Muscle layer of colon (tissue), 2 donors: Measurements from ENCODE around the gene MAEL.

Source experiments
- H3K27ac ChIP-seq: one replicate; pipeline ENCODE4 v1.7.0; 2013; ENCODE audit warnings: low read depth, mild to moderate bottlenecking, low read length, moderate library complexity
- H3K27me3 ChIP-seq, 2 donors: one replicate each; pipeline ENCODE4 v1.7.0; 2013; ENCODE audit warnings: low read length in 2 of 2, mild to moderate bottlenecking in 2 of 2; ENCODE audit not compliant: insufficient read depth in 2 of 2, control insufficient read depth in 1 of 2
- H3K36me3 ChIP-seq: one replicate; pipeline ENCODE4 v1.7.0; 2013; ENCODE audit warnings: mild to moderate bottlenecking, low read length; ENCODE audit not compliant: insufficient read depth
- H3K4me1 ChIP-seq: one replicate; pipeline ENCODE4 v1.7.0; 2013; ENCODE audit warnings: mild to moderate bottlenecking, low read length; ENCODE audit not compliant: insufficient read depth
- H3K4me3 ChIP-seq, 2 donors: one replicate each; pipeline ENCODE4 v1.7.0; 2013; ENCODE audit warnings: low read length in 2 of 2, low read depth in 1 of 2, mild to moderate bottlenecking in 1 of 2, moderate library complexity in 1 of 2
- H3K9ac ChIP-seq: one replicate; pipeline ENCODE4 v1.7.0; 2013; ENCODE audit warnings: low read length
- H3K9me3 ChIP-seq: one replicate; pipeline ENCODE4 v1.7.0; 2013; ENCODE audit warnings: mild to moderate bottlenecking, low read length
- donor health status: abdominal sarcoma.
- donor health status: Adenocarcinoma of cecum.

MAEL gene

DNA sequence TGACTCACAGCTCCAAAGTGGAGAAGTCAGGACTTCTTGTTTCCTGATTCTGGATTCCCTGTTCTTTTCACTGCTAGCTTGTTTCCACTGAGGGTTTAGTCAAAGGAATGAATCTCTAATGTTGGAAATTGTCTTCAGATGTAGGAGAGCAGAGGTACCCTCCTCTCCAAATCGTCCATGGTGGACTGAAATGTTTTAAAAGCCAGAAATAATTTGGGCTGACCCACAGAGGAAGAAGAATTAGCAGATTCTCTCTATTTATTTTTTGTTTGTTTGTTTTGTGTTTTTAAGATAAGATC lies 70.7 kb downstream of the MAEL start:
- Histone ChIP-seq H3K9me3 (no peaks in the 10 kb centered on the region), H3K36me3 (no peaks in the 10 kb centered on the region), H3K4me3 (no peak overlapping the region), H3K4me1 (peaks cover 8% of the 10 kb centered on the region), H3K27me3 (no peaks in the 10 kb centered on the region), H3K9ac (no peak overlapping the region), H3K27ac (no peak overlapping the region)

DNA sequence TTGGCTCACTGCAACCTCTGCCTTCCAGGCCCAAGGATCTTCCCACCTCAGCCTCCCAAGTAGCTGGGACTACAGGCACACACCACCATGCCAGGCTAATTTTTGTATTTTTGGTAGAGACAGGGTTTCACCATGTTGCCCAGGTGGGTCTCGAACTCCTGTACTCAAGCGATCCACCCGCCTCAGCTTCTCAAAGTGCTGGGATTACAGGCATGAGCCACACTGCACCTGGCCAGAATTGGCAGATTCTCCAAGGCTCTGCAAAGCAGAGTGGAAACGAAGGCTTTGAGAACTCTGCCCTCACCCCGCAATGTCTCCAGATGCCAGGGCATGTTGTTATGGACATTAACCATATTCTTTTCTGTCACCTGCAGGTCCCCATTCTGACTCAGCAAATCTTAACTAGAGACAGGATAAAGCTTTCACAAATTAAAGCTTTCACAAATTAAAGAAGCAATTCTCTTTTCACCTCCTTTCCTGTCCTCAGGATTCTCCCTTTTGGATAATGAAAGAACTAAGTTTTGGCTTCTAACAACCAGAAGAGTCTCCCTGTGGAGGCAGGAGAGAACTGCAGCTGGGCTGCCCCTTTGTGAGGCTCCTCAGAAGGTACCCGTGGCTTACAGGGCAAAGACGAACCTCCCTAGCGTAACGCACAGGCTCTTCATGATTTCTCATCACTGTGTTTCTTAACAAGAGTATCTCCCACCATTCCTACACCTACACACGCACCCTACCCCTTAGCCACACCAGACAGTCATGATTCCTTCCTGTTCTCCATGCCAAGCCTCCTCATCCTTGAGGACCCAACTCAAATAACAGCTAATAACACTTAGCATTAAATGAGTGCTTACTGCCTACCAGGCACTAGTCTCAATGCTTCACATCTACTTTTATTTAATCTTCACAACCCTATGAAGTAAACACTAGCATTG lies 71.3 kb downstream of the MAEL start:
- H3K4me1 ChIP-seq: peaks cover 8% of the 10 kb centered on the region
- no peaks in the 10 kb centered on the region for H3K36me3 ChIP-seq
- H3K27ac ChIP-seq: no peak overlapping the region
- H3K9ac ChIP-seq: no peak overlapping the region
- no peaks in the 10 kb centered on the region for H3K27me3 ChIP-seq
- no peaks in the 10 kb centered on the region for H3K9me3 ChIP-seq
- no peak overlapping the region for H3K4me3 ChIP-seq

DNA sequence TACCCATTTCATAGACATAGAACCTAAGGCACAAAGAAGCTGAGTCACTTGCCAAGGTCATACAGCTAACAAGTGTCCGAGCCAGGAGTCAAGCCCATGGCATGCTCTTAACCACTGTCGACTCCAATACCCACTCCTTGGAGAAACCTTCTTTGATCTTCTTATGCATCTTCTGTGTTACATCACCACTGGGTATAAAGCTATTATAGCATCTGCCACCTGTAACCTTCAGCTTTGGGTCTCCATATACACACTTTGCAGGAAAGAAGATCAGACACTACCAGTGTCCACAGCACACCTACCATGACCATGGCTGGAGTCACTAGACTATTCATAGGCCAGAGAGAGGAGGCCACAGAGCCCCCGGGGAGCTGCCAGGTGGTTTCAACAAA lies 72.0 kb downstream of the MAEL start:
- Histone ChIP-seq H3K9ac (no peak overlapping the region), H3K27ac (no peak overlapping the region), H3K4me1 (peaks cover 8% of the 10 kb centered on the region), H3K36me3 (no peaks in the 10 kb centered on the region), H3K4me3 (no peak overlapping the region), H3K9me3 (no peaks in the 10 kb centered on the region), H3K27me3 (no peaks in the 10 kb centered on the region)

DNA sequence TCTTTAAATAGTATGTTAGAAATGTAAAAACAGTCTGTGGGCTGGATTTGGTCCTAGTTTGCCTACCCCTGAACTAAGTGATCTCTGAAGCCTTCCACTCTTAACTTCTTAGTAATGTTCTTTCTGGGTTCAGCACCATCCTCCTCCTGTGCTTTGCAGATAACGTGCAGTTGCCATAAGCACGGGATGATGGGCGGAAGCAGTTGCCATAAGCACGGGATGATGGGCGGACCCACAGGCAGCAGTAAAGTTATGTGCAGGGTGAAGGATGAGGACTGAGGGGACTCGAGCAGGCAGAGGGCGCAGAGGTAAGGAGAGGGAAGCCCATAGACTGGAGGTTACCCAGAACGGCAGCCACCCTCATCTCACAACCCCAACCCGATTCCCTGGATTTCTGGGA lies 75.5 kb downstream of the MAEL start:
- no peaks in the 10 kb centered on the region for H3K27me3 ChIP-seq
- H3K36me3 ChIP-seq: no peaks in the 10 kb centered on the region
- no peak overlapping the region for H3K27ac ChIP-seq
- no peaks in the 10 kb centered on the region for H3K4me1 ChIP-seq
- H3K9me3 ChIP-seq: no peaks in the 10 kb centered on the region
- H3K4me3 ChIP-seq: no peak overlapping the region
- H3K9ac ChIP-seq: no peak overlapping the region

DNA sequence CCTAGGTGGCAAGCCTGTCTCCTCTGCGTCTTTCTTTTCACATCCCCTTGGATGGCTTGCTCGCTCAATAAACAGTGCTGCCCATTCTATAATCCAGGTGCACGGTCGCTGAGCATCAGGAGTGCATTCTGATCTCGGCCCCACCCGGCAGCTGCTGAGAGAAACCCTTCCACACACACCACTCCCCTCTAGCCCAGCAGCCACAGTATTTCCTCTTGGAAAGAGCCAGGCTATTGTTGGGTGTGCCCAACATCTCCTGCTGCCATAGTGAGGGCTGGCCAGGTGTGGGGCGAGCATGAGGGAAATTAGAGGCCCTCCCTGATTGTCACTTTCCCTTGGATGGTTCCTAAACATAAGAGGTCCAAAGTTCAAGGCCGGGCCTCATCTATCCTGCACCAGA lies 76.4 kb downstream of the MAEL start:
- no peak overlapping the region for H3K27ac ChIP-seq
- no peaks in the 10 kb centered on the region for H3K4me1 ChIP-seq
- H3K27me3 ChIP-seq: no peaks in the 10 kb centered on the region
- H3K4me3 ChIP-seq: no peak overlapping the region
- H3K36me3 ChIP-seq: no peaks in the 10 kb centered on the region
- no peaks in the 10 kb centered on the region for H3K9me3 ChIP-seq
- H3K9ac ChIP-seq: no peak overlapping the region

DNA sequence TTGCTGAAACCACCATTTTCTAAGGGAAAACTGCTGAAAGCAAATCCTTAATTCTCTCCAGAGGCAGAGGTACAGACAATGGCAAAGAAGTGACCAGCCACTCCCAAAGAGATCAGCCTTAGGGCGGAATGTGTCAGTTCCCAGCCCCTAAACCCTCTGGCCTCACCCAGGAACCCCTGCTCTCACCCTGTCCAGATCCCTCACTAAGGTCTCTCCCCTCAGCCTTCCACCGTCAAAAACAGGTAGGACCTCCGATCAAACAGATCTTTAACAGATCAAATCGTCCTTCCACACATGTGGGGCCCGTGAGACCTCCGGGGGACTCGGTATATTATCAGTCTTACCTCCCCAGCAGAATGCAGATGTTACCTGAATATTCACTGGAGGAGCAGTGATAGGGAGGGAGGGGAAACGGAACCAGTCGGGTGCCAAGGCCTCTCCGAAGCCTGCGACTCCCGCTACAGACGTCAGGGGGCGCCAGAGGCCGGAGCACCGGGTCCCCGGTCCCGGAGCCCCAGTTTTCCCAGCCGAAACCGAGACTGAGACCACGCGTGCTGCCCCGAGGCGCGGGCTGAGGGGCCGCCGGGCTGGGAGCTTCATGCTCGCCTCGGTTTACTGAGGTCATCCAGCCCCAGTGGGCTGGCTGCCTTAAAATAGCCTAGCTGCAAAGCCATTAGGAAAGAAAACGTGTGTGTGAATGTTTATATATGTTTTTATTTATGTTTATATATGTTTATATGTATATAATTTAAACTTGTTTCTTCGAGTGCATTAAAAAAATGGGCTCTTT lies 77.4 kb downstream of the MAEL start:
- H3K4me3 ChIP-seq: no peak overlapping the region
- no peaks in the 10 kb centered on the region for H3K36me3 ChIP-seq
- no peaks in the 10 kb centered on the region for H3K27me3 ChIP-seq
- H3K27ac ChIP-seq: no peak overlapping the region
- H3K9ac ChIP-seq: no peak overlapping the region
- no peaks in the 10 kb centered on the region for H3K4me1 ChIP-seq
- no peaks in the 10 kb centered on the region for H3K9me3 ChIP-seq

DNA sequence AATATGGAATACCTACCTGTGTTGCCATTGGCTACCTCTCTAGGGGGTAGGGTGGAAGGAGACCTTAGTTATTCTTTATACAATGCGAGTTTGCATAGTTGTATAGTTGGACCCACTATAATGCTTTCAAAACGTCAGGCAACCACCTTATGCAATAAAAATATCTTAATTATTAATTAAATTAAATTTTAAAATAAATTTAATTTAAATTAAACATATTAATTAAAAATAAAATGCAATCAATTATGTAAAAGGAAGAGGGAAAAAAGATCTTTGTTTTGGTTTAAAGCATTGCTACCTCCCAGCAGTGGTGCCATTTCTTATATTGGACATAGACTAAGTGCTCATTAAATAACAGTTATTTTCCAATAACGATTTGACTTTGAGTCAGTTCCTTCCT lies 78.8 kb downstream of the MAEL start:
- Histone ChIP-seq H3K9me3 (no peaks in the 10 kb centered on the region), H3K4me1 (no peaks in the 10 kb centered on the region), H3K36me3 (no peaks in the 10 kb centered on the region), H3K27me3 (no peaks in the 10 kb centered on the region), H3K4me3 (no peak overlapping the region), H3K9ac (no peak overlapping the region), H3K27ac (no peak overlapping the region)

DNA sequence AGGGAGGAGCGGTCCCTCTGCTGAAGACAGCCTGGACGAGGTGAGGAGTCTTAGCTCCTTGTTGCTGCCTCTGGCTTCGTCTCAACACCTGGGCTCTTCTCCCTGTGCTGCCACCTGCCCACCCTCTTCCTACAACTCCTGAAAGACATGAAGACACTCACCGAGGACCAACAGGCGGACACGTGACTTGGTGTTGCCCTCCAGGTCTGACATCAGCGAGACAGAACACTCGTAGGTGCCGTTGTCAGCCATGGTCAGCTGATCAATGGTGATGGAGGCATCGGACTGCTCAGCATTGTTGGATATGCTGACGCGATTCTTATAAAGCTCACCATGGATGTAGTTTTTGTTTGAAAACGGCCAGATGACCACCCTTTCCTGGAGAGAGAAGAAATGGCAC lies 79.7 kb downstream of the MAEL start:
- H3K27me3 ChIP-seq: no peaks in the 10 kb centered on the region
- no peak overlapping the region for H3K9ac ChIP-seq
- H3K36me3 ChIP-seq: no peaks in the 10 kb centered on the region
- H3K27ac ChIP-seq: no peak overlapping the region
- H3K9me3 ChIP-seq: no peaks in the 10 kb centered on the region
- H3K4me1 ChIP-seq: no peaks in the 10 kb centered on the region
- H3K4me3 ChIP-seq: no peak overlapping the region

DNA sequence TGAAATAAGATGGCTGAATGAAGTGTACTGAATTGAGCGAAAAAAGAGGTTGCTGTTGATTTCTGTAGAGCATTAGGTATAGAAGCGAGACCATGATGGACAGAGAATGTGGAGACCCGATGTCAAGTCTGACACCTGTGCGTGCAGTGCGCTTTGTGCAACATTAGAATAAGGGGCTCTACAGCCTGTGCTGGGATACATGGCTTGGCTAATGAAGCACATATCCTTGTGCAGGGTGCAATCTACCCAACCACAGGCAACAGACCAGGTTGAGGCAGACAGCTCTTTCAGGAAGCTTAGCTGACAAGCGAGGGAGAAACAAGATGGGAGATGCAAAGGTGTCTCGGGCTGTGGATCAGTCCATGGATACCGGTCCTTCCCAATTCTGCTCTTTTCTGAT lies 82.2 kb downstream of the MAEL start:
- Histone ChIP-seq H3K9me3 (no peaks in the 10 kb centered on the region), H3K36me3 (no peaks in the 10 kb centered on the region), H3K9ac (no peak overlapping the region), H3K4me3 (no peak overlapping the region), H3K4me1 (no peaks in the 10 kb centered on the region), H3K27ac (no peak overlapping the region), H3K27me3 (no peaks in the 10 kb centered on the region)
